HG03280 (cell line): ENCODE measurements around the gene SCAMP4.
"Not testable (repeated sequence)": the region's sequence is repeated elsewhere in the genome, so short reads cannot be mapped to it uniquely, and the experiment has no call there.

ENCODE experiments used
- ATAC-seq: cut with Tn5 transposase; IDR thresholded peaks from one replicate; pipeline ENCODE4 v1.9.1; 2021; ENCODE audit warnings: mild to moderate bottlenecking, moderate library complexity; ENCODE audit not compliant: unreplicated experiment

SCAMP4 gene

GRCh38 chr19:1866693-1867348 lies 38.4 kb upstream of the SCAMP4 start:
- no peak for ATAC-seq

- no peak for ATAC-seq
Measured at GRCh38 chr19:1867349-1867724, 37.9 kb upstream of the SCAMP4 start.

GRCh38 chr19:1868971-1869370 lies 36.2 kb upstream of the SCAMP4 start:
- no peak for ATAC-seq

- ATAC-seq = no peak
Measured at GRCh38 chr19:1871140-1871597, 34.0 kb upstream of the SCAMP4 start.

GRCh38 chr19:1871630-1872029 lies 33.6 kb upstream of the SCAMP4 start:
- no peak for ATAC-seq

GRCh38 chr19:1872807-1873523 lies 32.2 kb upstream of the SCAMP4 start:
- no peak for ATAC-seq

GRCh38 chr19:1873524-1874473 lies 31.4 kb upstream of the SCAMP4 start:
- ATAC-seq = no peak

GRCh38 chr19:1874554-1875185 lies 30.5 kb upstream of the SCAMP4 start:
- ATAC-seq = no peak

- ATAC-seq = not testable (repeated sequence)
Measured at GRCh38 chr19:1875265-1875645, 29.9 kb upstream of the SCAMP4 start.

- ATAC-seq = peak; percentile 89
Measured at GRCh38 chr19:1875646-1876495, 29.3 kb upstream of the SCAMP4 start.

GRCh38 chr19:1876496-1877279 lies 28.5 kb upstream of the SCAMP4 start:
- ATAC-seq = peak; percentile 5

GRCh38 chr19:1877280-1877660 lies 27.9 kb upstream of the SCAMP4 start:
- ATAC-seq = not testable (repeated sequence)

GRCh38 chr19:1878583-1878982 lies 26.6 kb upstream of the SCAMP4 start:
- ATAC-seq = not testable (repeated sequence)

GRCh38 chr19:1879982-1880381 lies 25.2 kb upstream of the SCAMP4 start:
- not testable (repeated sequence) for ATAC-seq

GRCh38 chr19:1880611-1881392 lies 24.4 kb upstream of the SCAMP4 start:
- ATAC-seq = no peak

GRCh38 chr19:1881393-1882088 lies 23.7 kb upstream of the SCAMP4 start:
- ATAC-seq = not testable (repeated sequence)

GRCh38 chr19:1882089-1882785 lies 23.0 kb upstream of the SCAMP4 start:
- no peak for ATAC-seq
